GM12878 (cell line): ENCODE measurements around the gene ZNF511. TPM values are rescaled to one million over a fixed set of nuclear protein-coding genes. Genes with fewer than 3 reads are reported as not detected.

Experiments
- ATAC-seq: fragments of 200-7000 bp; cut with Tn5 transposase; 3 replicates; pipeline ENCODE4 v1.9.1; 2020; ENCODE audit warnings: mild to moderate bottlenecking, moderate library complexity
- BruUV-seq: library from RNA; stranded (reverse); fragments of 400-500 nt; replicated peaks from 2 replicates; lab custom pipeline; 2021; lab: Mats Ljungman, UMichigan
- CTCF ChIA-PET: fragments of 300-600 bp; sonication (Branson Sonifier 250); formaldehyde crosslinking; extraction: SDS; loops from one replicate; lab custom pipeline; 2021; ENCODE audit warnings: inconsistent platforms; lab: Yijun Ruan, JAX
- POLR2A ChIA-PET: fragments of 350-600 bp; formaldehyde crosslinking; extraction: SDS; loops from one replicate; lab custom pipeline; 2021; ENCODE audit warnings: inconsistent platforms; lab: Charles Lee
- RAD21 ChIA-PET: fragments of 300-600 bp; sonication (Branson Sonifier 250); formaldehyde crosslinking; loops from one replicate; lab custom pipeline; 2023; ENCODE audit warnings: antibody characterized with exemption; ENCODE audit not compliant: unreplicated experiment; lab: Charles Lee
- SMC1A ChIA-PET: fragments of 300-600 bp; sonication (Branson Sonifier 250); formaldehyde crosslinking; loops from one replicate; lab custom pipeline; 2023; ENCODE audit not compliant: unreplicated experiment, uncharacterized antibody; lab: Charles Lee
- DNase-seq: peaks from one replicate; pipeline ENCODE4 v3.0.0-alpha.2; 2011; ENCODE audit warnings: low read depth, low spot score
- FAIRE-seq: peaks from 3 replicates; lab custom pipeline; 2011; peaks lifted over from hg19 to GRCh38; lab: Jason Lieb, UNC
- H2AFZ ChIP-seq: 2 replicates; pipeline ENCODE4 v1.6.0; 2011; ENCODE audit warnings: low read depth, low read length, control low read depth; ENCODE audit not compliant: control insufficient read depth
- H3K27ac ChIP-seq: 2 replicates; pipeline ENCODE4 v1.5.1; 2011; ENCODE audit warnings: control low read depth; ENCODE audit not compliant: control insufficient read depth, insufficient read depth
- H3K27me3 ChIP-seq, 2 experiments: replicated peaks in 1 of 2; 2 replicates each; pipeline versions ENCODE4 v1.6.0 to v1.6.1; 2011; ENCODE audit warnings: low read length in 1 of 2; ENCODE audit not compliant: control insufficient read depth in 2 of 2, insufficient read depth in 2 of 2
- H3K36me3 ChIP-seq, 2 experiments: 2 replicates each; pipeline ENCODE4 v1.5.1; 2011; ENCODE audit warnings: low read length in 1 of 2; ENCODE audit not compliant: control insufficient read depth in 2 of 2, insufficient read depth in 2 of 2
- H3K4me1 ChIP-seq: 2 replicates; pipeline ENCODE4 v1.6.1; 2011; ENCODE audit warnings: mild to moderate bottlenecking, low read length, moderate library complexity, mixed read lengths; ENCODE audit not compliant: control insufficient read depth, insufficient read depth
- H3K4me2 ChIP-seq: 2 replicates; pipeline ENCODE4 v1.6.0; 2011; ENCODE audit warnings: control low read depth; ENCODE audit not compliant: control insufficient read depth, insufficient read depth
- H3K4me3 ChIP-seq: fragments of 200-600 bp; sonication (generic); 2 replicates; pipeline ENCODE4 v1.5.1; 2016
- H3K79me2 ChIP-seq: 2 replicates; pipeline ENCODE4 v1.6.0; 2011; ENCODE audit warnings: low read length; ENCODE audit not compliant: control insufficient read depth, insufficient read depth
- H3K9ac ChIP-seq: 2 replicates; pipeline ENCODE4 v1.8.0; 2011; ENCODE audit warnings: low read length, control low read depth, mixed read lengths; ENCODE audit not compliant: control insufficient read depth, insufficient read depth
- H3K9me3 ChIP-seq: replicated peaks from 3 replicates; pipeline ENCODE4 v1.5.1; 2011; ENCODE audit warnings: mild to moderate bottlenecking, low read length; ENCODE audit not compliant: control insufficient read depth, insufficient read depth
- H4K20me1 ChIP-seq: 2 replicates; pipeline ENCODE4 v1.6.0; 2011; ENCODE audit not compliant: control insufficient read depth, insufficient read depth
- CTCF ChIP-seq, 3 experiments: IDR thresholded peaks in 2 of 3; conservative IDR thresholded peaks in 1 of 3; 2 replicates each; pipeline ENCODE4 v1.5.1; 2011; ENCODE audit warnings: low read depth in 3 of 3, low read length in 3 of 3, mild to moderate bottlenecking in 3 of 3, control low read depth in 2 of 3, moderate library complexity in 2 of 3, inconsistent platforms in 1 of 3, mixed read lengths in 1 of 3; ENCODE audit not compliant: control insufficient read depth in 2 of 3, insufficient read depth in 1 of 3; ENCODE audit errors: extremely low read depth in 1 of 3
- MYC ChIP-seq: IDR thresholded peaks from 2 replicates; pipeline ENCODE4 v1.6.1; 2011; ENCODE audit warnings: mild to moderate bottlenecking, low read length, moderate library complexity, inconsistent platforms; ENCODE audit not compliant: insufficient read depth, insufficient replicate concordance, insufficient read length, severe bottlenecking
- POLR2A ChIP-seq: IDR thresholded peaks from 2 replicates; pipeline ENCODE4 v1.6.1; 2011; ENCODE audit warnings: low read depth, mild to moderate bottlenecking, low read length
- POLR2AphosphoS2 ChIP-seq: IDR thresholded peaks from 2 replicates; pipeline ENCODE4 v1.6.1; 2011; ENCODE audit warnings: low read depth, mild to moderate bottlenecking, low read length, improper control_type of control experiment, moderate library complexity
- POU2F2 ChIP-seq: IDR thresholded peaks from 3 replicates; pipeline ENCODE4 v1.6.1; 2011; ENCODE audit warnings: low read depth, mild to moderate bottlenecking, low read length, borderline replicate concordance
- RUNX3 ChIP-seq: IDR thresholded peaks from 2 replicates; pipeline ENCODE4 v1.6.1; 2012; ENCODE audit warnings: low read length, inconsistent platforms
- SIN3A ChIP-seq: IDR thresholded peaks from 2 replicates; pipeline ENCODE4 v1.6.1; 2012; ENCODE audit warnings: low read depth, low read length, improper control_type of control experiment
- ZSCAN29 ChIP-seq: fragments of 450-650 bp; IDR thresholded peaks from 2 replicates; pipeline ENCODE4 v1.6.1; 2017; ENCODE audit warnings: mild to moderate bottlenecking, moderate library complexity
- WGBS: methylation state at CpG from one replicate; pipeline ENCODE4 v1.1.6; 2016; ENCODE audit warnings: low lambda C conversion rate; ENCODE audit not compliant: insufficient replicate concordance, insufficient coverage; ENCODE audit errors: missing lambda C conversion rate; 5-methylcytosine and 5-hydroxymethylcytosine counted together
- in situ Hi-C: fragments of 300-500 bp; cut with MboI; formaldehyde crosslinking; loops from 9 replicates; pipeline ENCODE4 v1.14.3; 2018; ENCODE audit warnings: mixed read lengths
- intact Hi-C: fragments of 100-400 bp; cut with micrococcal nuclease; formaldehyde crosslinking; loops from one replicate; pipeline ENCODE4 v1.14.2; 2022; ENCODE audit not compliant: unreplicated experiment
- polyA plus RNA-seq, 11 experiments: library from polyadenylated mRNA; depleted of rRNA in 4 of 11; unstranded in 6 of 11; stranded (reverse) in 5 of 11; fragments of >200 nt; fragmentation: Nextera tagmentation in 4 of 11; fragmentation: Illumina TruSeq in 1 of 11; extraction: Ambion mirVana in 4 of 11; extraction: Trizol in 1 of 11; gene quantifications; 1 replicate in 1 of 11; 2 replicates in 10 of 11; pipeline versions ENCODE4 v1.2.1 to v1.2.3, GENCODE V29; 2011 to 2016; ENCODE audit warnings: inconsistent platforms in 2 of 11, missing spikeins in 2 of 11, low read depth in 1 of 11
- total RNA-seq, 4 experiments: library from RNA; depleted of rRNA in 3 of 4; stranded (reverse); fragments of >200 nt in 3 of 4; fragmentation: Illumina TruSeq in 1 of 4; extraction: Trizol in 1 of 4; gene quantifications; 2 replicates each; pipeline versions ENCODE4 v1.2.1 to v1.2.3, GENCODE V29; 2013 to 2021

ZNF511 gene
- total and polyA plus RNA-seq, 10 of the 15 experiments (the other 5 are each of a cell fraction or from before 2014, with no cell fraction given): 0.58 to 110 (median 32.0) TPM

DNA sequence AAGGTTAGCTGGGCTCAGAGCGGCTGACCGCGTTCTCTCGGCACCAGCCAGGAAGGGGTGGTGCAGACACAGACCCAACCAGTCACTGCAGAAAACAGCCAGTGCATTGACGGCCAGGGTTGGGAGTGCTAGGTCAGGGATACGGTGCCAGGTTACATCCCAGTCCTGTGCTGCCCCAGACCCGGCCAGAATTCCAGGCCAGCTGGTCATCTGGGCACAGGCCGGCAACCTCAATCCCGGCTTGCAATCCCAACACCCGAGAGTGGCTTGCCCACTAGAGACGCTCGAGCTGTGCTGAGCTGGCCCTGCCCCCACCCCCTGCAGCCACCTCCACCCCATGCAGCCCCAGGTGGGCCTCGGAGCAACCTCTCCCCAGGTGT is 42.2 kb downstream of the ZNF511 start:
- ChIA-PET CTCF (no interaction called here), RAD21 (no interaction called here), POLR2A (interaction anchor here (0.6 kb wide), 1 partner anchor 20 kb away, joined by 3 read pairs; no protein-coding TSS in a partner anchor), SMC1A (no interaction called here)
- FAIRE-seq: no peak
- no peak overlapping the region for H3K9ac ChIP-seq
- no peak overlapping the region for H3K4me3 ChIP-seq
- H3K27ac ChIP-seq: no peak overlapping the region
- H3K27me3 ChIP-seq: no peaks in the 10 kb centered on the region; a peak in 1 of 4 replicates
- no TSS peak for BruUV-seq
- no peak overlapping the region for H2AFZ ChIP-seq
- H3K4me1 ChIP-seq: no peaks in the 10 kb centered on the region
- no peak for TF ChIP-seq POU2F2
- peak; percentile 13; the same call in 1 of the 2 replicates for TF ChIP-seq POLR2A
- TF ChIP-seq MYC: no peak
- TF ChIP-seq POLR2AphosphoS2: no peak
- no peak for TF ChIP-seq ZSCAN29
- no peak for TF ChIP-seq SIN3A
- no peak for DNase-seq
- 43% methylated on average over 13 of the region's 13 CpGs for WGBS
- no peaks in the 10 kb centered on the region; the same call in 1 of the 2 replicates for H3K79me2 ChIP-seq
- H3K4me2 ChIP-seq: no peak overlapping the region
- no peak for ATAC-seq
- intact Hi-C loops (no loop called here), in situ Hi-C loops (no loop called here)
- no peaks in the 10 kb centered on the region for H3K36me3 ChIP-seq
- H3K9me3 ChIP-seq: no peaks in the 10 kb centered on the region
- no peaks in the 10 kb centered on the region for H4K20me1 ChIP-seq

DNA sequence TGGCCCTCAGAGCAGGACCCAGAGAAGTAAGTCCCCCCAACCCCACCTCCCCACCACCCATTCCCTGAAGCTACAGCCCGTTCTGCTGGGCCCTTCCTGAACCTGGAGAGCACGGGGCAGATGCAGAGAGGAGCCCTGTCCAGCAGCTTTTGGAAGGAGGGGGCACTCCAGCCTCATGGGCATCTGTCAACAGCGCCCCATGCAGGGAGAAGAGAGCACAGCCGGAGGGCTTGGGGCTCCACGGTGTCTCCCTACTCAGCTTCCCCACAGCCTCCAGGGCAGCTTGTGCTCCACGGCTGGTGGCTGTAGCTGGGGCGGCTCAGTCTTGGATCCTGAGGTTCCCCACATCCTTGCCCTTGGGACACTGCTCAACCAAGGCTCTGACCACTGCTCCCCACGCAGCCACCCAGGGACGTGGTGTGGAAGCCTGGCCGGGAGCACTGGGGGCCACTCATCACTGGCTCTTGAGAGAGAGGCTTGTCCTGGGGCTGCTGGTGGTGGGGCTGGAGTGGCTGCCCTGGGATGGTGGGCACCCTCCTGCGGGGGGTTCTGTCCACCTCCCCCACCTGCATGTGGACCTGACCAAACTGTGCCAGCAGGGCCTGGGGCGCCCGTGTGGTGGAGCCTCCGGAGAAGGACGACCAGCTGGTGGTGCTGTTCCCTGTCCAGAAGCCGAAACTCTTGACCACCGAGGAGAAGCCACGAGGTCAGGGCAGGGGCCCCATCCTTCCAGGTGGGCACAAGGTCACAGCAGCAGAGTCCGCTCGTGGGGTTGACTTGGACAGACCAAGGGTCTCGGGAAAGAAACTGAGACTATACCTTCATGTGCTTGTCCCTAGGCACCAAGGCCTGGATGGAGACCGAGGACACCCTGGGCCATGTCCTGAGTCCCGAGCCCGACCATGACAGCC is 42.9 kb downstream of the ZNF511 start:
- Histone ChIP-seq H3K9ac (no peak overlapping the region), H3K4me2 (no peak overlapping the region), H2AFZ (no peak overlapping the region), H3K27me3 (no peaks in the 10 kb centered on the region), H3K79me2 (no peaks in the 10 kb centered on the region; the same call in 1 of the 2 replicates), H4K20me1 (no peaks in the 10 kb centered on the region), H3K9me3 (no peaks in the 10 kb centered on the region), H3K4me1 (no peaks in the 10 kb centered on the region), H3K36me3 (no peaks in the 10 kb centered on the region), H3K27ac (no peak overlapping the region), H3K4me3 (no peak overlapping the region)
- no TSS peak for BruUV-seq
- DNase-seq: no peak
- POLR2A ChIA-PET: interaction anchor here (0.6 kb wide), 1 partner anchor 21 kb away, joined by 3 read pairs; no protein-coding TSS in a partner anchor
- CTCF ChIA-PET: no interaction called here
- RAD21 ChIA-PET: no interaction called here
- whole genome bisulfite sequencing: 62% methylated on average over 24 of the region's 24 CpGs
- ATAC-seq: no peak
- FAIRE-seq: no peak
- intact Hi-C loops (no loop called here), in situ Hi-C loops (no loop called here)
- no peak for TF ChIP-seq RUNX3
- 0 out of 2 replicates have a peak, but pooled peaks have one; percentile 36 for TF ChIP-seq POLR2A
- TF ChIP-seq CTCF (IDR thresholded peaks at IDR 0.05 in 2 of 3, conservative IDR thresholded peaks at IDR 0.05 in 1 of 3; ENCODE audit: control insufficient read depth in 2 of 3, extremely low read depth in 1 of 3, insufficient read depth in 1 of 3, low read depth in 3 of 3, low read length in 3 of 3): 0 out of 6 replicates have a peak, but pooled peaks of 2 of the 3 experiments have one; percentile 4 to 6
- SMC1A ChIA-PET: no interaction called here
